HG02973 (cell line): ENCODE data around the gene ZNF772.
"Not testable (repeated sequence)": the region's sequence is repeated elsewhere in the genome, so short reads cannot be mapped to it uniquely, and the experiment has no call there.

Experiments used
- ATAC-seq: cut with Tn5 transposase; IDR thresholded peaks from one replicate; pipeline ENCODE4 v1.9.1; 2021; ENCODE audit warnings: moderate library complexity; ENCODE audit not compliant: unreplicated experiment

Gene ZNF772

GRCh38 chr19:57477191-57478008 lies at the start of gene ZNF772:
Gene ZNF772 (minus strand): TSS chr19:57477566. CDS start chr19:57477309, 257 bp downstream.
- peak; percentile 98 for ATAC-seq

- not testable (repeated sequence) for ATAC-seq
Observed at GRCh38 chr19:57518021-57518420, 40.7 kb upstream of the ZNF772 start.

DNA sequence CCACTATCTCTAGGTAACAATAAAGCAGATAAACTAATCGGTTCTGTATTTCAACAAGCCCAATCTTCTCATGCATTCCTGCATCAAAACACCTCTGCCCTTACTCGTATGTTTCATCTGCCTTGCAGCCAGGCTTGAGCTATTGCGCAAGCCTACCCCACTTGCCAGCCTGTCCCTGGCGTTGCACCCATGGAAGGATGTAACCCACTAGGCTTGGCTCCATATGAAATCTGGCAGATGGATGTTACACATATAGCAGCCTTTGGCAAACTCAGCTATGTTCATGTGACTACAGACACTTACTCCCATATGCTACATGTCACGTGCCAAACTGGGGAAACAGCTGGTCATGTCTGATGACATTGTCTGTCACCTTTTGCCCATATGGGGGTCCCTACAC lies 37.9 kb upstream of the ZNF772 start:
- no peak for ATAC-seq

DNA sequence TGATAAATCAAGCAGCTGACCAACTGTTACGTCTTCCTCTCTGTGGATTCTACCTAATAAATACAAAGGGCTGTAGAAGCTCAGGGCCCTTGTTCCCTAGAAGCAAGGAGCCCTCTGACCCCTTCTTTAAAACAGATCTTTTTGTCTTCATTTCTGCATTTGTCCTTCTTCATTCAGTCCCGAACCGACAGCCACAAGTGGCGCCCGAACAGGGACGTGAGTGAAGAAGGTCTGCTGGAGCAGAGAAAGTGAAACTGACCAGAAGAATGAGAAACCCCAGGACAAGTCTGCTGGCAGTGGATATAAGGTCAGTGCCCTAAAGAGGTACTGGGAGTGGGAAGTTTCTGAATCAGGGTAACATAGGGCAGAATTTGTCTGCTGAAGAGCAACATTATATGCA lies 35.5 kb upstream of the ZNF772 start:
- no peak for ATAC-seq

DNA sequence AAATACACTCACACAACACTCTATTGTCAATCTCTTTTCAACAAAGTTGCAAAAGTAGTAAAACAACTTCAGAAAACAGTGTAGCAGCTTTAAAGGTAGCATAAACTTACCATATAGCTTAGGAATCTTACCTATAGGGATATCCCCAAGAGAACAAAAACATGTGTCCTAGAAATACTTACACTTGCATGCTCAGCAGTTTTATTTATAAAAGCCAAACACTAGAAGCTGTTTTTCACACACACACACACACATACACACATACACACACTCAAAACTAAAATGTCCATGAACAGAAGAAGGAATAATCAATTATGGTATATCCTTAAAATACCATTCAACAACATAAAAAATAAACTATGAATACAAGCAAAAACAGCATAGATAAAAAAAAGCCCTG lies 34.1 kb upstream of the ZNF772 start:
- ATAC-seq, result no peak

DNA sequence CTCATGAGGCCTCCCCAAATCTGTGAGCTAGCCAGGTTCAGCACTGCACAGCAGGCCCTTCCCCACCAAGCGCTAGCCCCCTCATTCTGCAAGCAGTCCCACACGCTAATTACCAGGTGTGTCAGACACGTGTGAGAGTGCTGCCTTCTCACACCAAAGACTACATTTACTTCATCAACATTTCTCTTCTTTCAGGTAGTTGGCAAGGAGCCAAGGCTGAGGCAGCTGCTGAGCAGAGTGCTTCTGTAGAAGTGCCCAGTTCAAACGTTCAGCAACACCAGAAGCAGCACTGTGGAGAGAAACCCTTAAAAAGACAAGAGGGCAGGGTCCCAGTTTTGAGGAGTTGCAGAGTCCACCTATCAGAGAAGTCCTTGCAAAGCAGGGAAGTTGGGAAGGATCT lies 28.8 kb upstream of the ZNF772 start:
- ATAC-seq, result no peak

- ATAC-seq, result not testable (repeated sequence)
Observed at GRCh38 chr19:57500400-57500799, 23.0 kb upstream of the ZNF772 start.

DNA sequence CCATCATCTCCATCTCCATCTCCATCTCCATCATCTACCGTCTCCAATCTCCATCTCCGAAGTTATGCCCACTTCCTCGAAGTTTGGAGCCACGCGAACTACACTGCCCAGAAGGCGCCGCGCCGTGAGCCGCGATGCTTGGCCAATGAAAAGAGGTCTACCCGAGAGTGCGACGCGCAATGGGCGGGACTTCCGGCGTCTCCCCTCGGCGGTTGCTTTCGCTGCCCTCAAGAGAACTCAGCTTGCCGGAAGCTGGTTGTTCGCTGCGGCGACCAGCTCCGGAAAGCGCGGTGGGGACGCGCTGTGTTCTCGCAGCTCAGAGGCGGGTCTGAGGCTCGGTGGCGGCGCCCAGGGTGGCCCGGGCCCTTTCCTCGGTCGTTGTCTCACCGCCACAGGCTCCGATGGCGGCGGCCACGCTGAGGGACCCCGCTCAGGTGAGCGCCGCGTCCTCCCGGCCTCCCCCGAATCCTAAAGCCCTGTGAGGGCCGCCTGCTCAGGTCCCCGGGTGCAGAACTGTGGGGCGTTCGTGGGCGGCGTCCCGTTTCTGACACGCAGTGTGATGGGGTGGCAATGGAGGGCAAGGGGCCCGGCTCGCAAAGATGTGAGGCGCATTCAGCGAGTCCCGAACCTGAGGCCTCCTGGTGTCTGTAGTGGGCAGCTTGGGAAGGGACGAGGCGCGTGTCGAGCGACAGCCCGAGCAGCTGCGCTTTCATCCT lies 22.5 kb upstream of the ZNF772 start, which contains the start of gene ZNF773:
TSS of gene ZNF773 (plus strand) at position 259 of the 716 bp plus-strand sequence. CDS start at position 402, 143 bp downstream.
- peak; percentile 96 for ATAC-seq

GRCh38 chr19:57499332-57499679 lies 21.9 kb upstream of the ZNF772 start:
- ATAC-seq, result not testable (repeated sequence)

GRCh38 chr19:57488299-57488644 lies 10.9 kb upstream of the ZNF772 start:
- not testable (repeated sequence) for ATAC-seq

DNA sequence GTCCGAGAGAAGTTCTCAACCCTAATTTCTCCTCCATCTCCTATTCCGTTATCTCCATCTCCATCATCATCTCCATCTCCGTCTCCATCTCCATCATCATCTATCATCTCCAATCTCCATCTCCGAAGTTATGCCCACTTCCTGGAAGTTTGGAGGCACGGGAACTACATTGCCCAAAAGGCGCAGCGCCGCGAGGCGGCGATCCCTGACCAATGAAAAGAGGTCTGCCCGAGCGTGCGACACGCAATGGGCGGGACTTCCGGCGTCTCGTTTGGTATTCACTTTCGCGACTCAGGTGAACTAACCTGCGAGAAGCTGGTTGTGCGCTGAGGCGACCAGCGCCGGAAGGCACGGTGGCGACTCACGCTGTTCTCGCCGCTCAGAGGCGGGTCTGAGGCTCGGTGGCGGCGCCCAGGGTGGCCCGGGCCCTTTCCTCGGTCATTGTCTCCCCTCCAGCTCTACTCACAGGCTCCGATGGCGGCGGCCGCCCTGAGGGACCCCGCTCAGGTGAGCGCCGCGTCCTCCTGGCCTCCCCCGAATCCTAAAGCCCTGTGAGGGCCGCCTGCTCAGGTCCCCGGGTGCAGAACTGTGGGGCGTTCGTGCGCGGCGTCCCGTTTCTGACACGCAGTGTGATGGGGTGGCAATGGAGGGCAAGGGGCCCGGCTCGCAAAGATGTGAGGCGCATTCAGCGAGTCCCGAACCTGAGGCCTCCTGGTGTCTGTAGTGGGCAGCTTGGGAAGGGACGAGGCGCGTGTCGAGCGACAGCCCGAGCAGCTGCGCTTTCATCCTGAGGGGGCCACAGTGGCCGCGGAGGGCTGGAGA lies 10.3 kb upstream of the ZNF772 start, which contains the start of gene ZNF419:
TSS of gene ZNF419 (plus strand) at position 274 of the 822 bp plus-strand sequence. CDS start at position 475, 201 bp downstream.
- ATAC-seq, result peak; percentile 94

GRCh38 chr19:57473646-57474045 lies 3.7 kb downstream of the ZNF772 start:
- no peak for ATAC-seq

DNA sequence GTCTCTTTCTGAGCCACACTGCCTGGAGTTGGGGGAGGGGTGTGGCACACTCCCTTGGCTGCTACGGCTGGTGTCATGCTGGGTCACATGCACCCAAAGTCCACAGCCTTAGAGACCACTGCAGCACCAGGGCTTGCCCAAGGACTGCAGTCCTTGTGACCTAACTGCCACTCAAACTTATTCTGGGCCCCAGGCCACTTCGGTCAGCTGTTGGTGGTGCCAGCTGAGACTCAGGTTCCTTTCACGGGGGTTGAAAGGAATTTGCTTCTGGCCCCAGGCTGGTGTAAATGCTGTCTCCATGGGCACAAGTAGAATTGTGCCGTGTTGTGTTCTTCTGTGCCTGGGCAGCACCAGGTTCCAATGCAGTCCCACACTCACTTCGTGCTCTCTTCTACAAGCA lies 10.9 kb downstream of the ZNF772 start:
- no peak for ATAC-seq

DNA sequence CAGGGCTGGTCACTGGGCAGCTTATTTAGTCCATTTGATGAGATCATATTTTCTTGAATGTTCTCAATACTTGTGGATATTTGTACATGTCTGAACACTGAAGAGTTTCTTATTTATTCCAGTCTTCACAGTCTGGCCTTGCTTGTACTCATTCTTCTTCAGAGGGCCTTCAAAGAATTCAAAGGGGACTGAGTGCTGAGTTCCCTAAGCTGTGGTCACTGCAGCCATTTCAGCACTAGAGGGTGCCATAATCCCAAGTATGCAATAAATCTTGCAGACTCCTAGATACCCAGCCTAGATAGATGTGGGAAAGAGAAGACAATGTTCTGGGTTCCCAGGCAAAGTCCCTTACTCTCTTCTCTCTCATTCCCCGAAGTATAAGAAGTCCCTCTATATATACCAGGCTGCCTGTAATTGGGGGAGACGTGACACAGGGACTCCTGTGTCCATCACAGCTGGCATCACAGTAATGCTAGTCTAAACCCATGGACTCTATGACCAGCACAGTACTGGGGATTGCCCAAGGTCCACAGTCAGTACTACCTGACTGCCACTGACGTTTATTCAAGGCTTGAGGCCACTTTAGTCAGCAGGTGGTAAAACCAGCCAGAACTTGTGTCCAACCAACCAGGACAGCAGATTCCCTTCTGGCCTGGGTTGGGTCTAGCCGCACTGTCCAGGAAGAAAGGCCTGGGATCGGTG lies 11.5 kb downstream of the ZNF772 start:
- ATAC-seq, result no peak

GRCh38 chr19:57452307-57452706 lies 25.1 kb downstream of the ZNF772 start:
- no peak for ATAC-seq

DNA sequence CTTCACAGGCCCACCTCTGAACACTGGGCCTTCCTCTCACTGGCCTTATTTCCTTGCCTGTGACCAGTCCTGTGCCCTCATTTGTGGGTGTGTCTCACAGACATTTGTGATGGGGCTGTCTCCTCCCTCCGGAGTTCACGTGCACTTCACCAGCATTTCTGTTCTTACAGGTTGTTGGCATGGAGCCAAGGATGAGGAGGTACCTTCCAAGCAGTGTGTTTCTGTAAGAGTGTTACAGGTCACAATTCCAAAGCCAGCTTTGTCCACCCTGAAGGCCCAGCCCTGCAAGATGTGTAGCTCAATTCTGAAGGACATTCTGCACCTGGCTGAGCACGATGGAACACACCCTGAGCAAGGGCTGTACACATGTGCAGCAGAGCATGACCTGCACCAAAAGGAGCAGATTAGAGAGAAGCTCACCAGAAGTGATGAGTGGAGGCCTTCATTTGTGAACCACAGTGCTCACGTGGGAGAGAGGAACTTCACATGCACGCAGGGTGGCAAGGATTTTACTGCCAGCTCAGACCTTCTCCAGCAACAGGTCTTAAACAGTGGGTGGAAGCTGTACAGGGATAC lies 34.2 kb downstream of the ZNF772 start:
- no peak for ATAC-seq

DNA sequence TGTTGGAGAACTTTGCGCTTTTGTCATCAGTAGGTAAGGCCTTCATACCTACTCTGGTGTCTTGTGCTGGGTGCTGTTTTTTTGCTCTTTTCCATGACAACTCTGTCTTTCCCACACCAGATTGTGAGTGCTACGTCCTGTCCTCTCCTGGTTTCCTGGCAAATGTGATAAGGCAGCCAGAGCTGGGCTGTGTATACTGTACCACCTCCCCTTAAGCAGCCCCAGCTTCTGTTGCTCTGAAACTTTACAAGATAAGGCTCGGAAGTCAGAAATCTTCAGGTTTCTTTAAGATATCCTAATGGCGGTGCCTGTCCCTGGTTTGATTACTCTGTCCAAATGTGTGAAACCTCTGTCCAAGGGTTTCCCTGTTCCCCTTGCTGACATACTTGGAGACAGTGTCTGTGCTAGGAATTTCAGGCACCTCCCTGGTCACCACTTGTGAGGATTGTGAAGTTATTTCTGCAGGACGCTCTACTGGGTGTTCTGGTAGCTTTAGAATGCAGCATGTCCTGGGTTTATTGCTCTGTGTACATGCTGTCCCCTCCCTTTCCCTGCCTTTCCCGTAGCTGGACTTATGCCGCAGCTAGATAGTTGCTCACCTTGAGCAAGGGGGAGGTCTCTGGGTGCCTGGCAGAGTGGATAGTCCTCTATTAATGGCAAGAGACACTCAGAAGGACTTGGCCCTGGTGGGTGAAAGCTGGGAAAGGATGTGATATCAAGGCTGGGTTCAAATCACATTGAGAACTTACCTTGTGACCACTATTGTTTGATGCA lies 35.2 kb downstream of the ZNF772 start:
- no peak for ATAC-seq

GRCh38 chr19:57438925-57439324 lies 38.4 kb downstream of the ZNF772 start:
- no peak for ATAC-seq

GRCh38 chr19:57437931-57438330 lies 39.4 kb downstream of the ZNF772 start:
- no peak for ATAC-seq

GRCh38 chr19:57436417-57436816 lies 40.9 kb downstream of the ZNF772 start:
- ATAC-seq, result no peak
